GM21360 (cell line): Measurements from ENCODE around the gene ZNF593OS.

Source experiments
- ATAC-seq: cut with Tn5 transposase; IDR thresholded peaks from one replicate; pipeline ENCODE4 v1.9.1; 2021; ENCODE audit warnings: mild to moderate bottlenecking, moderate library complexity; ENCODE audit not compliant: unreplicated experiment

Gene ZNF593OS

GRCh38 chr1:26184883-26185282, 13.3 kb upstream of the ZNF593OS start:
- no peak for ATAC-seq

GRCh38 chr1:26184086-26184485, 12.5 kb upstream of the ZNF593OS start:
- ATAC-seq, result no peak

- no peak for ATAC-seq
These were observed 10.7 kb upstream of the ZNF593OS start for GRCh38 chr1:26182383-26182696.

GRCh38 chr1:26181586-26182382, 10.2 kb upstream of the ZNF593OS start:
- no peak for ATAC-seq

- no peak for ATAC-seq
These were observed 8.4 kb upstream of the ZNF593OS start for GRCh38 chr1:26180010-26180506.

GRCh38 chr1:26177182-26177684, 5.6 kb upstream of the ZNF593OS start, which contains the start of gene CNKSR1:
TSS of gene CNKSR1 (plus strand) at chr1:26177491. CDS start at chr1:26177548, 57 bp downstream.
- no peak for ATAC-seq

GRCh38 chr1:26175346-26175745, 3.7 kb upstream of the ZNF593OS start:
- no peak for ATAC-seq

- ATAC-seq, result no peak
These were observed 1.2 kb downstream of the ZNF593OS start for GRCh38 chr1:26170472-26170821.

GRCh38 chr1:26169669-26170471, 1.8 kb downstream of the ZNF593OS start, which contains the start of gene ZNF593:
TSS of gene ZNF593 (plus strand) at chr1:26169908. CDS start at chr1:26169984, 76 bp downstream.
- ATAC-seq, result peak; percentile 80

GRCh38 chr1:26169198-26169554, 2.5 kb downstream of the ZNF593OS start:
- no peak for ATAC-seq

GRCh38 chr1:26168410-26169197, 3.0 kb downstream of the ZNF593OS start, which contains the start of gene C1orf232:
TSS of gene C1orf232 (minus strand) at chr1:26168963. CDS start at chr1:26168499, 464 bp downstream.
- no peak for ATAC-seq

- ATAC-seq, result no peak
These were observed 4.8 kb downstream of the ZNF593OS start for GRCh38 chr1:26166719-26167281.

- ATAC-seq, result no peak
These were observed 6.5 kb downstream of the ZNF593OS start for GRCh38 chr1:26164861-26165842.

GRCh38 chr1:26164036-26164860, 7.4 kb downstream of the ZNF593OS start:
- ATAC-seq, result no peak

GRCh38 chr1:26163684-26164035, 8.0 kb downstream of the ZNF593OS start:
- ATAC-seq, result no peak

- no peak for ATAC-seq
These were observed 9.4 kb downstream of the ZNF593OS start for GRCh38 chr1:26162220-26162709.

GRCh38 chr1:26161415-26162219, 10.0 kb downstream of the ZNF593OS start:
- no peak for ATAC-seq
